Sigmoid colon (tissue), 7 donors: ENCODE data around the gene MYL5. TPM values are rescaled to one million over a fixed set of nuclear protein-coding genes. Genes with fewer than 3 reads are reported as not detected.

Source experiments
- DNase-seq: peaks from one replicate; pipeline ENCODE4 v3.0.0-alpha.2; 2019
- H3K27ac ChIP-seq, 4 donors: fragments of 200-600 bp; sonication (generic); one replicate each; pipeline ENCODE4 v1.5.1; 2016 to 2019; ENCODE audit warnings: mild to moderate bottlenecking in 1 of 4
- H3K27me3 ChIP-seq, 3 donors: fragments of 200-600 bp; sonication (generic); one replicate each; pipeline ENCODE4 v1.5.1; 2019; ENCODE audit warnings: mild to moderate bottlenecking in 1 of 3
- H3K36me3 ChIP-seq, 4 donors: fragments of 200-600 bp; sonication (generic); one replicate each; pipeline ENCODE4 v1.5.1; 2016 to 2019
- H3K4me1 ChIP-seq, 4 donors: fragments of 200-600 bp; sonication (generic); one replicate each; pipeline ENCODE4 v1.5.1; 2017 to 2019
- H3K4me3 ChIP-seq, 4 donors: fragments of 200-600 bp; sonication (generic); one replicate each; pipeline ENCODE4 v1.5.1; 2017 to 2019; ENCODE audit warnings: mild to moderate bottlenecking in 2 of 4, moderate library complexity in 1 of 4
- H3K9me3 ChIP-seq, 4 donors: fragments of 200-600 bp in 3 of 4; sonication (generic) in 3 of 4; one replicate each; pipeline versions ENCODE4 v1.5.1 to v1.6.1; 2013 to 2019
- CTCF ChIP-seq, 4 experiments: fragments of 450-650 bp in 3 of 4; fragments of 200-600 bp in 1 of 4; IDR thresholded peaks; one replicate each; pipeline ENCODE4 v1.5.1; 2016 to 2019; ENCODE audit warnings: antibody characterized with exemption in 4 of 4, mild to moderate bottlenecking in 3 of 4, moderate library complexity in 2 of 4
- EP300 ChIP-seq, 4 donors: sonication (generic); formaldehyde crosslinking; IDR thresholded peaks; one replicate each; pipeline ENCODE4 v1.6.1; 2017; ENCODE audit warnings: antibody characterized with exemption in 4 of 4
- POLR2A ChIP-seq, 2 donors: fragments of 450-650 bp; IDR thresholded peaks; one replicate each; pipeline ENCODE4 v1.6.1; 2016; ENCODE audit warnings: antibody characterized with exemption in 2 of 2, mild to moderate bottlenecking in 2 of 2, moderate library complexity in 2 of 2
- POLR2AphosphoS5 ChIP-seq, 4 donors: sonication (generic); formaldehyde crosslinking; IDR thresholded peaks; one replicate each; pipeline ENCODE4 v1.6.1; 2017; ENCODE audit warnings: antibody characterized with exemption in 4 of 4
- WGBS, 2 donors: extraction: QIAGEN DNeasy Blood & Tissue Kit; methylation state at CpG; one replicate each; pipeline ENCODE4 v1.1.7; 2013; 5-methylcytosine and 5-hydroxymethylcytosine counted together
- intact Hi-C: fragments of 100-400 bp; cut with DNase I; formaldehyde crosslinking; loops from one replicate; pipeline ENCODE4 v1.15.1; 2023
- polyA plus RNA-seq, 3 donors: library from polyadenylated mRNA; stranded (reverse); fragments of 200-250 nt; gene quantifications; one replicate each; pipeline ENCODE4 v1.2.3, GENCODE V29; 2013
- total RNA-seq, 4 donors: library from RNA; depleted of rRNA; stranded (reverse); fragments of >200 nt; gene quantifications; one replicate each; pipeline ENCODE4 v1.1.0, GENCODE V29; 2016
- donor health status: healthy with polysubstance abuse.
- donor health status: Bipolar disorder and iron deficiency.
- donor health status: healthy.

The MYL5 gene
- total and polyA plus RNA-seq, 7 donors: 5.7 to 29.7 (median 11.7) TPM

- intact Hi-C loops: no loop called here
- DNase-seq: peak; percentile 32
- 86 to 96% methylated on average over 3 of the region's 3 CpGs for WGBS, 2 donors
- H3K4me1 ChIP-seq: peaks cover 0 to 14% (median 13%) of the 10 kb centered on the region in 4 donors
- H3K27me3 ChIP-seq: peaks cover 0 to 35% (median 22%) of the 10 kb centered on the region in 3 donors
- H3K4me3 ChIP-seq: no peak overlapping the region
- TF ChIP-seq CTCF (IDR thresholded peaks at IDR 0.05) (no peak), POLR2AphosphoS5 (IDR thresholded peaks at IDR 0.05) (no peak), EP300 (IDR thresholded peaks at IDR 0.05) (no peak), POLR2A (IDR thresholded peaks at IDR 0.05) (no peak)
- no peaks in the 10 kb centered on the region for H3K9me3 ChIP-seq
- H3K36me3 ChIP-seq: no peaks in the 10 kb centered on the region
- H3K27ac ChIP-seq: no peak overlapping the region
Measured at GRCh38 chr4:661231-661630, 13.1 kb upstream of the MYL5 start.

GRCh38 chr4:661881-662761 lies 12.2 kb upstream of the MYL5 start:
- peak; percentile 65 for DNase-seq
- TF ChIP-seq POLR2A (IDR thresholded peaks at IDR 0.05) (no peak), EP300 (IDR thresholded peaks at IDR 0.05) (no peak), POLR2AphosphoS5 (IDR thresholded peaks at IDR 0.05) (no peak), CTCF (IDR thresholded peaks at IDR 0.05) (no peak)
- no peaks in the 10 kb centered on the region for H3K9me3 ChIP-seq
- 96 to 97% methylated on average over 42 of the region's 42 CpGs for WGBS, 2 donors
- intact Hi-C loops: no loop called here
- peaks cover 0 to 26% (median 22%) of the 10 kb centered on the region in 3 donors for H3K27me3 ChIP-seq
- H3K27ac ChIP-seq: no peak overlapping the region
- no peak overlapping the region for H3K4me3 ChIP-seq
- peaks cover 0 to 14% (median 13%) of the 10 kb centered on the region in 4 donors for H3K4me1 ChIP-seq
- no peaks in the 10 kb centered on the region for H3K36me3 ChIP-seq

GRCh38 chr4:663046-663437 lies 11.3 kb upstream of the MYL5 start:
- intact Hi-C loops: no loop called here
- H3K36me3 ChIP-seq: no peaks in the 10 kb centered on the region
- WGBS, 2 donors: 38 to 48% methylated on average over 20 of the region's 20 CpGs
- H3K27me3 ChIP-seq: peaks cover 0 to 26% (median 22%) of the 10 kb centered on the region in 3 donors
- H3K4me3 ChIP-seq: peak overlapping the region; percentile 39 to 70 (median 56)
- DNase-seq: no peak
- peaks cover 0 to 14% (median 13%) of the 10 kb centered on the region in 4 donors for H3K4me1 ChIP-seq
- peak overlapping the region in 2 of 4 donors; percentile 25 to 38 for H3K27ac ChIP-seq
- no peaks in the 10 kb centered on the region for H3K9me3 ChIP-seq
- no peak for TF ChIP-seq CTCF (IDR thresholded peaks at IDR 0.05)

GRCh38 chr4:663438-664428 lies 10.6 kb upstream of the MYL5 start:
- Histone ChIP-seq H3K27ac (peak overlapping the region in 2 of 4 donors; percentile 38 to 48), H3K4me1 (peaks cover 0 to 14% (median 13%) of the 10 kb centered on the region in 4 donors), H3K27me3 (peaks cover 0 to 26% (median 22%) of the 10 kb centered on the region in 3 donors), H3K4me3 (peak overlapping the region; percentile 39 to 70 (median 56)), H3K9me3 (no peaks in the 10 kb centered on the region), H3K36me3 (no peaks in the 10 kb centered on the region)
- TF ChIP-seq POLR2A (IDR thresholded peaks at IDR 0.05) (no peak), CTCF (IDR thresholded peaks at IDR 0.05) (no peak), EP300 (IDR thresholded peaks at IDR 0.05) (no peak), POLR2AphosphoS5 (IDR thresholded peaks at IDR 0.05) (no peak)
- intact Hi-C loops: no loop called here
- 2 to 9% methylated on average over 80 of the region's 80 CpGs for WGBS, 2 donors
- DNase-seq: peak; percentile 73
